Suprapubic skin (tissue), 3 donors: Measurements from ENCODE around the gene ACSL3.

Experiments used
- EP300 ChIP-seq: sonication (generic); formaldehyde crosslinking; IDR thresholded peaks from one replicate; pipeline ENCODE4 v1.6.1; 2017; ENCODE audit warnings: antibody characterized with exemption
- POLR2A ChIP-seq, 2 donors: fragments of 450-650 bp; IDR thresholded peaks; one replicate each; pipeline ENCODE4 v1.6.1; 2017; ENCODE audit warnings: antibody characterized with exemption in 2 of 2, mild to moderate bottlenecking in 2 of 2, moderate library complexity in 2 of 2
- TF ChIP-seq, protein P1 (sequence below), 2 donors: fragments of 200-600 bp in 1 of 2; fragments of 450-650 bp in 1 of 2; sonication (generic) in 1 of 2; IDR thresholded peaks; one replicate each; pipeline ENCODE4 v1.5.1; 2016 to 2019; ENCODE audit warnings: antibody characterized with exemption in 2 of 2, mild to moderate bottlenecking in 1 of 2, moderate library complexity in 1 of 2

DNA sequence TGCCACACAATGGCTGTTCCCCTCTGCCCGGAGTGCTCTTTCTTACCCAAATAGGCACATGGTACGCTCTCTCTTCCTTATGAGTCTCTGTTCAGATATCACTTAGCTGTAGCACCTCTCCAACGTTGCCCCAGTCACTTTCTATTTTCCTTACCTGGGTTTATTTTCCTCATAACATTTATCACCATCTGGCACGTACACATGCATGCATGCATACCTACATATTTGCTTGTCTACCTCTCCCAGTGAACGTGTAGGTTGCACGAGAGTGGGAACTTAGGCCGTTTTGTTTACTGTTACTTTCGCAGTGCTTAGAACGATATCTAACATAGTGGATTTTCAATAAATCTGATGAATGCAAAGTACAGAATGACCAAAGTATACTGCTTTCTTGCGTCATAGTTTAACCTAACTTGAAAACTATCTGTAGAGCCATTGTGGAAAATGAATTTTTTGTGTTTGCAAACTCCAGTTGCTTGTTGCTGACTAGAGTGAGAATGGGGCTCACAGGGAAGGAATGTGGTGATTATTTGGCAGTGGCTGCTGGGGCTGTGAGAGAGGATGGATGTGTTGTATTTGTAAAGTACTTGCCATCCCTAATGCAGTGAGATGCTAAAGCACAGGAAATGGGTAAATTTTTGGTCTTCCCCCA, 47.1 kb downstream of the ACSL3 start:
- no peak for TF ChIP-seq EP300
- TF ChIP-seq POLR2A (IDR thresholded peaks at IDR 0.05) = no peak
- TF ChIP-seq, protein P1, sequence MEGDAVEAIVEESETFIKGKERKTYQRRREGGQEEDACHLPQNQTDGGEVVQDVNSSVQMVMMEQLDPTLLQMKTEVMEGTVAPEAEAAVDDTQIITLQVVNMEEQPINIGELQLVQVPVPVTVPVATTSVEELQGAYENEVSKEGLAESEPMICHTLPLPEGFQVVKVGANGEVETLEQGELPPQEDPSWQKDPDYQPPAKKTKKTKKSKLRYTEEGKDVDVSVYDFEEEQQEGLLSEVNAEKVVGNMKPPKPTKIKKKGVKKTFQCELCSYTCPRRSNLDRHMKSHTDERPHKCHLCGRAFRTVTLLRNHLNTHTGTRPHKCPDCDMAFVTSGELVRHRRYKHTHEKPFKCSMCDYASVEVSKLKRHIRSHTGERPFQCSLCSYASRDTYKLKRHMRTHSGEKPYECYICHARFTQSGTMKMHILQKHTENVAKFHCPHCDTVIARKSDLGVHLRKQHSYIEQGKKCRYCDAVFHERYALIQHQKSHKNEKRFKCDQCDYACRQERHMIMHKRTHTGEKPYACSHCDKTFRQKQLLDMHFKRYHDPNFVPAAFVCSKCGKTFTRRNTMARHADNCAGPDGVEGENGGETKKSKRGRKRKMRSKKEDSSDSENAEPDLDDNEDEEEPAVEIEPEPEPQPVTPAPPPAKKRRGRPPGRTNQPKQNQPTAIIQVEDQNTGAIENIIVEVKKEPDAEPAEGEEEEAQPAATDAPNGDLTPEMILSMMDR (IDR thresholded peaks at IDR 0.05) = no peak
